Measurements from ENCODE around the gene WASF2.
A peak's percentile ranks its signal among the peaks of the same experiment; 100 is the strongest.
"Not testable (repeated sequence)": the region's sequence is repeated elsewhere in the genome, so short reads cannot be mapped to it uniquely, and the experiment has no call there.

WASF2 gene

GRCh38 chr1:27489973-27490741 lies at the start of gene WASF2:
Gene WASF2, minus strand, starts transcription at chr1:27490167. Its CDS starts 61,277 bp downstream, at chr1:27428890.
- DNase-seq: peak; percentile 92

GRCh38 chr1:27538793-27539192 lies 48.8 kb upstream of the WASF2 start:
- no peak for DNase-seq

GRCh38 chr1:27538305-27538676 lies 48.3 kb upstream of the WASF2 start:
- DNase-seq: not testable (repeated sequence)

- DNase-seq: peak; percentile 56
Observed at GRCh38 chr1:27536767-27537166, 46.8 kb upstream of the WASF2 start.

- no peak for DNase-seq
Observed at GRCh38 chr1:27536010-27536757, 46.2 kb upstream of the WASF2 start.

GRCh38 chr1:27535386-27535785 lies 45.4 kb upstream of the WASF2 start:
- no peak for DNase-seq

GRCh38 chr1:27531959-27532685 lies 42.2 kb upstream of the WASF2 start:
- no peak for DNase-seq

GRCh38 chr1:27530192-27530591 lies 40.2 kb upstream of the WASF2 start:
- no peak for DNase-seq

- DNase-seq: no peak
Observed at GRCh38 chr1:27529704-27530018, 39.7 kb upstream of the WASF2 start.

- DNase-seq: peak; percentile 60
Observed at GRCh38 chr1:27528818-27529703, 39.1 kb upstream of the WASF2 start.

- peak; percentile 95 for DNase-seq
Observed at GRCh38 chr1:27527890-27528817, 38.2 kb upstream of the WASF2 start.

- DNase-seq: peak; percentile 99
Observed at GRCh38 chr1:27527223-27527889, 37.4 kb upstream of the WASF2 start.

- DNase-seq: peak; percentile 62
Observed at GRCh38 chr1:27526569-27527222, 36.7 kb upstream of the WASF2 start.

GRCh38 chr1:27525296-27526272 lies 35.6 kb upstream of the WASF2 start:
- DNase-seq: peak; percentile 80

- no peak for DNase-seq
Observed at GRCh38 chr1:27523337-27524020, 33.5 kb upstream of the WASF2 start.

GRCh38 chr1:27522432-27523336 lies 32.7 kb upstream of the WASF2 start:
- peak; percentile 84 for DNase-seq

- no peak for DNase-seq
Observed at GRCh38 chr1:27521861-27522431, 32.0 kb upstream of the WASF2 start.

Measured in NCI-H146 (cell line).